ENCODE results near the gene NINL.
"Not testable (repeated sequence)": the region's sequence is repeated elsewhere in the genome, so short reads cannot be mapped to it uniquely, and the experiment has no call there.

The NINL gene

GRCh38 chr20:25479638-25480037, 105.7 kb downstream of the NINL start:
- Histone ChIP-seq H3K9me3 (ENCODE audit: control insufficient read depth, low read length) (no peaks in the 10 kb centered on the region), H3K4me1 (ENCODE audit: control insufficient read depth, insufficient read depth, low read length) (no peaks in the 10 kb centered on the region), H3K36me3 (ENCODE audit: control insufficient read depth, insufficient read depth, low read length) (peaks cover 14% of the 10 kb centered on the region), H3K27me3 (ENCODE audit: control insufficient read depth, insufficient read depth, low read length, poor library complexity, severe bottlenecking) (no peaks in the 10 kb centered on the region), H3K4me3 (ENCODE audit: insufficient read depth, low read depth, low read length) (no peak overlapping the region), H3K27ac (ENCODE audit: insufficient read depth, low read depth, low read length, poor library complexity, severe bottlenecking) (no peak overlapping the region)
- 92 to 95% methylated on average over 5 of the region's 5 CpGs for WGBS, 2 experiments

DNA sequence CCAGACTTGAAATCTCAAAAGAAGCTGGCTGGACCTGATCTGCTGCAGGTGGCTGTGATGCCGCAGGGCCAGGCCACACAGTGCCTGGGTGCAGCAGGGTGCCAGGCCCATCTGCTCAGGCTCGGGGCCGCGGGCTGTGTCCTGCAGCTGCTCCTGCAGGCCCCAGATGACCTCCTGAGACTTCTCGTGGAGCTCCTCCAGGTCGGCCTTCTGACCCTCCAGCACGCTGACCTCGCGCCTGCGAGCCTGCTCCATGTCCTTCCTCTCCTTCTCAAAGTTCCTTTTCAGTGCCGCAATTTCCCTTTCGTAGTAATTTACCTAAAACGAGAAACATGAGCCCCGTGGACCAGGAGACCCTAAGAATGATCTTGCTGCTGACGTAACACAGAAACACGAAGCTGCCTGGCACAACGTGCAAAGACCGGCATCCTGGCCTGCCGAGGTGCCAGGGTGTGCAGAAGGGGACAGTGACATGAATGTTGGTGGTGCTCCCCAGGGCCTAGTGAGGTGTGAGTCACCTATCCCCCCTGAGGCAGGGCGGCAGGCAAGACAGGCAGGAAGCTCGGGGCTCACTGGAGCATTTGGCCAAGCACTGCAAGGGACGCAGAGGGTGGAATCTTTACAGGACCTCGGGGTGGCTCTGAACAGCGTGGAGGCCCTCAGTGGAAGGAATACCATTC, 106.3 kb downstream of the NINL start:
- no peak overlapping the region for H3K4me3 ChIP-seq (ENCODE audit: insufficient read depth, low read depth, low read length)
- H3K4me1 ChIP-seq (ENCODE audit: control insufficient read depth, insufficient read depth, low read length), result no peaks in the 10 kb centered on the region
- no peak overlapping the region for H3K27ac ChIP-seq (ENCODE audit: insufficient read depth, low read depth, low read length, poor library complexity, severe bottlenecking)
- H3K9me3 ChIP-seq (ENCODE audit: control insufficient read depth, low read length), result no peaks in the 10 kb centered on the region
- H3K36me3 ChIP-seq (ENCODE audit: control insufficient read depth, insufficient read depth, low read length), result peaks cover 14% of the 10 kb centered on the region
- no peaks in the 10 kb centered on the region for H3K27me3 ChIP-seq (ENCODE audit: control insufficient read depth, insufficient read depth, low read length, poor library complexity, severe bottlenecking)
- 92 to 94% methylated on average over 24 of the region's 24 CpGs for WGBS, 2 experiments

GRCh38 chr20:25477014-25477882, 108.1 kb downstream of the NINL start:
- Histone ChIP-seq H3K27ac (ENCODE audit: insufficient read depth, low read depth, low read length, poor library complexity, severe bottlenecking) (no peak overlapping the region), H3K4me1 (ENCODE audit: control insufficient read depth, insufficient read depth, low read length) (no peaks in the 10 kb centered on the region), H3K4me3 (ENCODE audit: insufficient read depth, low read depth, low read length) (no peak overlapping the region), H3K36me3 (ENCODE audit: control insufficient read depth, insufficient read depth, low read length) (peaks cover 14% of the 10 kb centered on the region), H3K27me3 (ENCODE audit: control insufficient read depth, insufficient read depth, low read length, poor library complexity, severe bottlenecking) (no peaks in the 10 kb centered on the region), H3K9me3 (ENCODE audit: control insufficient read depth, low read length) (no peaks in the 10 kb centered on the region)
- 94 to 95% methylated on average over 28 of the region's 28 CpGs for WGBS, 2 experiments

GRCh38 chr20:25476106-25477013, 109.0 kb downstream of the NINL start:
- 95 to 96% methylated on average over 52 of the region's 52 CpGs for WGBS, 2 experiments
- Histone ChIP-seq H3K4me1 (ENCODE audit: control insufficient read depth, insufficient read depth, low read length) (no peaks in the 10 kb centered on the region), H3K4me3 (ENCODE audit: insufficient read depth, low read depth, low read length) (no peak overlapping the region), H3K27ac (ENCODE audit: insufficient read depth, low read depth, low read length, poor library complexity, severe bottlenecking) (no peak overlapping the region), H3K27me3 (ENCODE audit: control insufficient read depth, insufficient read depth, low read length, poor library complexity, severe bottlenecking) (no peaks in the 10 kb centered on the region), H3K9me3 (ENCODE audit: control insufficient read depth, low read length) (no peaks in the 10 kb centered on the region), H3K36me3 (ENCODE audit: control insufficient read depth, insufficient read depth, low read length) (peaks cover 14% of the 10 kb centered on the region)

DNA sequence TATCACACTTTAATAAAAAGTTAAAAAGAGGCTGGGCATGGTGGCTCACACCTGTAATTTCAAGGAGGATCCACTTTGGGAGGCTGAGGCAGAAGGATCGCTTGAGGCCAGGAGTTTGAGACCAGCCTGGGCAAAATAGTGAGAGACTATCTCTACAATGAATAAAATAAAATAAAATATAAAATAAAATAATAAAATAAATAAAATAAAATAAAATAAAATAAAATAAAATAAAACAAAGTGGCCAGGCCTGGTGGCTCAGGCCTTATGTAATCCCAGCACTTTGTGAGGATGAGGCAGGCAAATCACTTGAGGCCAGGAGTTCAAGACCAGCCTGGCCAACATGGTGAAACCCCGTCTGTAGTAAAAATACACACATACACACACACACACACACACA, 112.0 kb downstream of the NINL start:
- WGBS, 2 experiments, result 76 to 92% methylated on average over 2 of the region's 2 CpGs

GRCh38 chr20:25471020-25471419, 114.3 kb downstream of the NINL start:
- Histone ChIP-seq H3K27me3 (ENCODE audit: control insufficient read depth, insufficient read depth, low read length, poor library complexity, severe bottlenecking) (no peaks in the 10 kb centered on the region), H3K36me3 (ENCODE audit: control insufficient read depth, insufficient read depth, low read length) (peaks cover 6% of the 10 kb centered on the region), H3K4me3 (ENCODE audit: insufficient read depth, low read depth, low read length) (no peak overlapping the region), H3K4me1 (ENCODE audit: control insufficient read depth, insufficient read depth, low read length) (no peaks in the 10 kb centered on the region), H3K9me3 (ENCODE audit: control insufficient read depth, low read length) (no peaks in the 10 kb centered on the region), H3K27ac (ENCODE audit: insufficient read depth, low read depth, low read length, poor library complexity, severe bottlenecking) (no peak overlapping the region)
- WGBS, 2 experiments, result 93 to 95% methylated on average over 5 of the region's 7 CpGs

More for the DNA sequence above, 112.0 kb downstream of the NINL start:
- H3K27me3 ChIP-seq (ENCODE audit: control insufficient read depth, insufficient read depth, low read length, poor library complexity, severe bottlenecking); H3K36me3 ChIP-seq (ENCODE audit: control insufficient read depth, insufficient read depth, low read length); H3K4me1 ChIP-seq (ENCODE audit: control insufficient read depth, insufficient read depth, low read length); H3K27ac ChIP-seq (ENCODE audit: insufficient read depth, low read depth, low read length, poor library complexity, severe bottlenecking); H3K4me3 ChIP-seq (ENCODE audit: insufficient read depth, low read depth, low read length); H3K9me3 ChIP-seq (ENCODE audit: control insufficient read depth, low read length): not testable (repeated sequence)

DNA sequence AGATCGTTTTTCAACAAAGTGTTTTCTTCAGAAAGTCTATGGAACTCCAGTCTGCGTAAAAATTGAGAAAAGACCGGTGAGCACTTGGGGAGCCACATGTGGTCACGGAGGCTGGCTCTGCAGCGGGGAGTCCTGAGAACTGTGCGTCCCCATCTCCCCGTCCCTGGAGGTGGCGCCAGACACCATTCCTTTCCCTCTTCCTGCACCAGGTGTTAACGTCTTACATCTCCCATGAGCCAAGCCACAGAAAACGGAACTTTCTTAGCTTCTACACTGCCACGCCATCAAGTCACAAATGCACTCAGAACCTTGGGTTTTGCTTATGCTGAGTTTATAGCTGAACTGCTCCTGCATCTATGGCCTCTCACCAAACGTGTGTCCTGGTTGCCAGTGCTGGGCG, 115.3 kb downstream of the NINL start:
- Histone ChIP-seq H3K27me3 (ENCODE audit: control insufficient read depth, insufficient read depth, low read length, poor library complexity, severe bottlenecking) (no peaks in the 10 kb centered on the region), H3K4me1 (ENCODE audit: control insufficient read depth, insufficient read depth, low read length) (no peaks in the 10 kb centered on the region), H3K27ac (ENCODE audit: insufficient read depth, low read depth, low read length, poor library complexity, severe bottlenecking) (no peak overlapping the region), H3K4me3 (ENCODE audit: insufficient read depth, low read depth, low read length) (no peak overlapping the region), H3K9me3 (ENCODE audit: control insufficient read depth, low read length) (no peaks in the 10 kb centered on the region), H3K36me3 (ENCODE audit: control insufficient read depth, insufficient read depth, low read length) (peaks cover 6% of the 10 kb centered on the region)
- 72 to 74% methylated on average over 13 of the region's 13 CpGs for WGBS, 2 experiments

DNA sequence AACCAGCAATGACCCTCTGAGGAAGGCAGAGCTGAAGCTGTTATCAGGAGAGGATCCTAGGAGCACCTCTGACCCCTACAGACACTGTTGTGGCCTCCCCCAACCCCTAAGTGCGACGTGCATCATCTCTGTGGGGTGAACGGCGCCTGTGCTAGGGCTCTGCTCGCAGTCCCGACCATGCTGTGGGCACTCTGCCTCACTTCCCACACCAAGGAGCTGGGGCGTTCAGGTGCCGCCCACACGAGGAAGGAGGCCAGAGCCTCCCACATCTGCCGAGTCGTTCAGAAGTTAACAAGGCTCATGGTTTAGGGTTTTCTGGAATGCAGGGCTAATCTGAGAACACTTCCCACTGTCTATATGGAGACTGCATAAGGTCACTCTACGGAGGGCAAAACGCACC, 115.8 kb downstream of the NINL start:
- 94 to 96% methylated on average over 13 of the region's 13 CpGs for WGBS, 2 experiments
- H3K36me3 ChIP-seq (ENCODE audit: control insufficient read depth, insufficient read depth, low read length), result peaks cover 6% of the 10 kb centered on the region
- no peaks in the 10 kb centered on the region for H3K27me3 ChIP-seq (ENCODE audit: control insufficient read depth, insufficient read depth, low read length, poor library complexity, severe bottlenecking)
- H3K4me3 ChIP-seq (ENCODE audit: insufficient read depth, low read depth, low read length), result no peak overlapping the region
- no peaks in the 10 kb centered on the region for H3K9me3 ChIP-seq (ENCODE audit: control insufficient read depth, low read length)
- no peak overlapping the region for H3K27ac ChIP-seq (ENCODE audit: insufficient read depth, low read depth, low read length, poor library complexity, severe bottlenecking)
- H3K4me1 ChIP-seq (ENCODE audit: control insufficient read depth, insufficient read depth, low read length), result no peaks in the 10 kb centered on the region

- no peaks in the 10 kb centered on the region for H3K9me3 ChIP-seq (ENCODE audit: control insufficient read depth, low read length)
- no peak overlapping the region for H3K27ac ChIP-seq (ENCODE audit: insufficient read depth, low read depth, low read length, poor library complexity, severe bottlenecking)
- no peaks in the 10 kb centered on the region for H3K4me1 ChIP-seq (ENCODE audit: control insufficient read depth, insufficient read depth, low read length)
- WGBS, 2 experiments, result 94 to 95% methylated on average over 18 of the region's 18 CpGs
- H3K4me3 ChIP-seq (ENCODE audit: insufficient read depth, low read depth, low read length), result no peak overlapping the region
- H3K36me3 ChIP-seq (ENCODE audit: control insufficient read depth, insufficient read depth, low read length), result peaks cover 6% of the 10 kb centered on the region
- no peaks in the 10 kb centered on the region for H3K27me3 ChIP-seq (ENCODE audit: control insufficient read depth, insufficient read depth, low read length, poor library complexity, severe bottlenecking)
Observed at GRCh38 chr20:25468126-25469075, 116.9 kb downstream of the NINL start.

Data from ectodermal cell (in vitro differentiated cells).